Purkinje cell (primary cell): ENCODE data around the gene PLK1. TPM values are rescaled to one million over a fixed set of nuclear protein-coding genes. Genes with fewer than 3 reads are reported as not detected.

Experiments used
- polyA plus RNA-seq: library from polyadenylated mRNA; unstranded; fragments of >200 nt; fragmentation: Nextera tagmentation; gene quantifications from 2 replicates; pipeline ENCODE4 v1.2.1, GENCODE V29; 2014

PLK1 gene
- polyA plus RNA-seq, result 0.15 and 0.69 TPM in 2 replicates

DNA sequence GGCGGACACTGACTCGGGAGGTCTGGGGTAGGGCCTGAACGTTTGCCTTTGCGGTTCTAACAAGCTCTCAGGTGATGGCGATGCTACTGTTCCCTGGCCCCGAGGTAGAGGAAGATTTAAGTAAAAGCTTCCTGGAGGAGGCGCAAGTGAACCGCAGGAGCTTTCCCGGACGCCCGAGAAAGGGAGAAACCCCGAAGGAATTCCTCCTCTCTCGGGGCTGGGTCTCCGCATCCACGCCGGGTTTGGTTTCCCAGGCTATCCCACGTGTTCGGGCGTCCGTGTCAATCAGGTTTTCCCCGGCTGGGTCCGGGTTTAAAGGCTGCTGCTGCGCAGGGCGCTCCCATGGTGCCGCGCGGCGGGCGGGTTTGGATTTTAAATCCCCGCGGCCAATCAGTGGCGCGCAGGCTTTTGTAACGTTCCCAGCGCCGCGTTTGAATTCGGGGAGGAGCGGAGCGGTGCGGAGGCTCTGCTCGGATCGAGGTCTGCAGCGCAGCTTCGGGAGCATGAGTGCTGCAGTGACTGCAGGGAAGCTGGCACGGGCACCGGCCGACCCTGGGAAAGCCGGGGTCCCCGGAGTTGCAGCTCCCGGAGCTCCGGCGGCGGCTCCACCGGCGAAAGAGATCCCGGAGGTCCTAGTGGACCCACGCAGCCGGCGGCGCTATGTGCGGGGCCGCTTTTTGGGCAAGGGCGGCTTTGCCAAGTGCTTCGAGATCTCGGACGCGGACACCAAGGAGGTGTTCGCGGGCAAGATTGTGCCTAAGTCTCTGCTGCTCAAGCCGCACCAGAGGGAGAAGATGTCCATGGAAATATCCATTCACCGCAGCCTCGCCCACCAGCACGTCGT, at the start of gene PLK1:
Gene PLK1, plus strand, starts transcription at position 460 of the 844 bp plus-strand sequence. Its CDS starts 44 bp downstream, at position 504.

DNA sequence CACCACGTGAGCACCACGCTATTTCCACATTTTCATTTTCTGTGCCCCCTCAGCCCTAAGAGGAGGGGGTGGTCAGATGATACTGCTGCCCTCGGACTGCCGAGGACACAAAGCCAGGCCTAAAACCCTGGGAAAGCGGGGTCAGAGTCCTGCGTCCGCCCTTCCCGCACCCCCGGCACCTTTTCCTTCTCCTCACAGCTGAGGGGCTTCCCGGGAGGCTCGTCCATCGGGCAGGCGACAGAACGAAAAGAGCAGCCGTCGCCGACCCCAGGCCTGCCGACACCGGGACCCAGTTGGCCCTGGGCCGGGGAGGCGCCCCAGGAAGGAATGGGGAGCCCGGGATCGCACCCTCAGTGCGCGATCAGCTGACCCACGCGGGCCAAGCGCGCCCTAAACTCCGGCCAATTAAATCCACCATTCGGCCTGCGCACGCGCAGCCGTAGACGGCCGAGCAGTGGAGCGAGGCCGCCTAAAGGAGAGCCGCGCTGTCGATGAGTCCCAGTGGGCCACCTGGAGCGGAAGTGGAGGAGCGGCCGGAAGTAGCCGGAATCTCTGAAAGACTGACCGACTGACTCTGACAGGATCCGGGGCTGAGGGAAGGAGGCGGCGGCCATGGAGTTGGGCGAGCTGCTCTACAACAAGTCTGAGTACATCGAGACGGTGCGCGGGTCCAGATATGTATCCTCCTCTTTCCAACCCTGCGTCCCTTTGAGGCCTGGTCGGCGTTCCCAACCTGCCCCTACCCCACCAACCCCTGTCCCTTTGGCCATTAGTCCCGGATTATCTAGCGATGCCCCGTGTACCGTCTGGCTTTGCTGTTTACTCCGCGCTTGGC, 37.5 kb upstream of the PLK1 start, which contains the start of the genes DCTN5 and PALB2:
Gene DCTN5, plus strand, starts transcription at position 536 of the 835 bp plus-strand sequence. Its CDS starts 77 bp downstream, at position 613.
Gene PALB2, minus strand, starts transcription at position 380 of the 835 bp plus-strand sequence. Its CDS starts 153 bp downstream, at position 227.

DNA sequence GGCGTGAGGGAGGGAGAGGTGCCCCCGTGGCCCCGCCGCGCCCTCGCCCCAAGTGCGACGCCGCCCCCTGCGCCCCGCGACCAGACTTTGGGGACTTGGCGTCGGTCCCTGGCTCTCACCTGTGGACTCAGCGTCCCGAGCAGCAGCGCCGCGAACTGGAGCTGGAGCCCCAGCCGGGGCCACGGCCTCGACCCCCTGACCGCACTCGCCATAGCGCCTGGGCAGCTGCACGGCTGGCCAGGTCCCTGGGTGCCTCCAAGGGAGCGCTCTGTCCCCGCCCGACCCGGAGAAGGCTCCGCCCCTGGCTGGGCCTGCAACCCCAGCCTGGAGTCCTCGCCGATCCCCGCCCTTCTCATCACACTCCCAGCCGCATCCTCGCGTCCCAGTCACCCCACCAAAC, 34.3 kb downstream of the PLK1 start, which contains the start of gene ERN2:
Gene ERN2, minus strand, starts transcription at position 247 of the 400 bp plus-strand sequence. Its CDS starts 35 bp downstream, at position 212.

Other genes starting within 250 kb of the PLK1 start
- gene COG7, start 225.7 kb upstream of the PLK1 start, polyA plus RNA-seq, result 9.7 and 23.0 TPM in 2 replicates
- gene GGA2, start 168.4 kb upstream of the PLK1 start, polyA plus RNA-seq, result 14.1 and 18.0 TPM in 2 replicates
- gene EARS2, start 121.5 kb upstream of the PLK1 start, polyA plus RNA-seq, result 10.4 and 13.6 TPM in 2 replicates
- 7.5 and 19.0 TPM in 2 replicates for gene UBFD1, start 121.2 kb upstream of the PLK1 start, polyA plus RNA-seq
- 471 and 500 TPM in 2 replicates for gene NDUFAB1, start 82.6 kb upstream of the PLK1 start, polyA plus RNA-seq
- gene PALB2, start 37.6 kb upstream of the PLK1 start, polyA plus RNA-seq, result 3.6 and 5.0 TPM in 2 replicates
- 12.8 and 13.3 TPM in 2 replicates for gene DCTN5, start 37.4 kb upstream of the PLK1 start, polyA plus RNA-seq
- gene ERN2, start 34.3 kb downstream of the PLK1 start, polyA plus RNA-seq, result not detected in 2 replicates
- gene CHP2, start 76.1 kb downstream of the PLK1 start, polyA plus RNA-seq, result not detected in 2 replicates
- gene PRKCB, start 157.1 kb downstream of the PLK1 start, polyA plus RNA-seq, result 3.5 and 47.9 TPM in 2 replicates